ENCODE data around the gene FOXI1.

The FOXI1 gene

GRCh38 chr5:170110403-170111087 lies 4.8 kb downstream of the FOXI1 start:
- no peak for ATAC-seq
- TF ChIP-seq SNAI2 (CRISPR knock-in tag; IDR thresholded peaks at IDR 0.05) (no peak), PATZ1 (CRISPR knock-in tag; IDR thresholded peaks at IDR 0.05; ENCODE audit: borderline replicate concordance) (no peak), PPARA (CRISPR knock-in tag; IDR thresholded peaks at IDR 0.05; ENCODE audit: borderline replicate concordance) (no peak), RARB (CRISPR knock-in tag; IDR thresholded peaks at IDR 0.05) (no peak), TOX (CRISPR knock-in tag; IDR thresholded peaks at IDR 0.05; ENCODE audit: borderline replicate concordance) (no peak), CSRNP3 (CRISPR knock-in tag; IDR thresholded peaks at IDR 0.05) (no peak), ESRRG (CRISPR knock-in tag; IDR thresholded peaks at IDR 0.05) (no peak)

GRCh38 chr5:170111088-170111785 lies 5.5 kb downstream of the FOXI1 start:
- ATAC-seq: no peak
- no peak for TF ChIP-seq ZFP3 (CRISPR knock-in tag; IDR thresholded peaks at IDR 0.05)
- no peak for TF ChIP-seq PPARA (CRISPR knock-in tag; IDR thresholded peaks at IDR 0.05; ENCODE audit: borderline replicate concordance)
- no peak for TF ChIP-seq TCF4 (CRISPR knock-in tag; IDR thresholded peaks at IDR 0.05; ENCODE audit: borderline replicate concordance)
- no peak for TF ChIP-seq POU6F1 (CRISPR knock-in tag; IDR thresholded peaks at IDR 0.05; ENCODE audit: borderline replicate concordance, low read depth)
- TF ChIP-seq RARB (CRISPR knock-in tag; IDR thresholded peaks at IDR 0.05): no peak

- no peak; the same call in 2 of the 3 replicates for ATAC-seq
- TF ChIP-seq ZFP3 (CRISPR knock-in tag; IDR thresholded peaks at IDR 0.05) (no peak), CSRNP3 (CRISPR knock-in tag; IDR thresholded peaks at IDR 0.05) (no peak), ZNF70 (CRISPR knock-in tag; IDR thresholded peaks at IDR 0.05) (no peak), TCF4 (CRISPR knock-in tag; IDR thresholded peaks at IDR 0.05; ENCODE audit: borderline replicate concordance) (no peak), PATZ1 (CRISPR knock-in tag; IDR thresholded peaks at IDR 0.05; ENCODE audit: borderline replicate concordance) (no peak), ARNTL (CRISPR knock-in tag; IDR thresholded peaks at IDR 0.05; ENCODE audit: borderline replicate concordance, low read depth) (no peak), SNAI2 (CRISPR knock-in tag; IDR thresholded peaks at IDR 0.05) (no peak), ESRRG (CRISPR knock-in tag; IDR thresholded peaks at IDR 0.05) (no peak), ISL1 (CRISPR knock-in tag; IDR thresholded peaks at IDR 0.05) (no peak), TSHZ2 (CRISPR knock-in tag; IDR thresholded peaks at IDR 0.05) (no peak), RARB (CRISPR knock-in tag; IDR thresholded peaks at IDR 0.05) (no peak), OSR1 (CRISPR knock-in tag; IDR thresholded peaks at IDR 0.05) (no peak), GLIS3 (CRISPR knock-in tag; IDR thresholded peaks at IDR 0.05) (no peak), TOX (CRISPR knock-in tag; IDR thresholded peaks at IDR 0.05; ENCODE audit: borderline replicate concordance) (no peak), PPARA (CRISPR knock-in tag; IDR thresholded peaks at IDR 0.05; ENCODE audit: borderline replicate concordance) (no peak)
Observed at GRCh38 chr5:170112876-170113521, 7.3 kb downstream of the FOXI1 start.
